ENCODE results near the gene DNAJA4.

DNA sequence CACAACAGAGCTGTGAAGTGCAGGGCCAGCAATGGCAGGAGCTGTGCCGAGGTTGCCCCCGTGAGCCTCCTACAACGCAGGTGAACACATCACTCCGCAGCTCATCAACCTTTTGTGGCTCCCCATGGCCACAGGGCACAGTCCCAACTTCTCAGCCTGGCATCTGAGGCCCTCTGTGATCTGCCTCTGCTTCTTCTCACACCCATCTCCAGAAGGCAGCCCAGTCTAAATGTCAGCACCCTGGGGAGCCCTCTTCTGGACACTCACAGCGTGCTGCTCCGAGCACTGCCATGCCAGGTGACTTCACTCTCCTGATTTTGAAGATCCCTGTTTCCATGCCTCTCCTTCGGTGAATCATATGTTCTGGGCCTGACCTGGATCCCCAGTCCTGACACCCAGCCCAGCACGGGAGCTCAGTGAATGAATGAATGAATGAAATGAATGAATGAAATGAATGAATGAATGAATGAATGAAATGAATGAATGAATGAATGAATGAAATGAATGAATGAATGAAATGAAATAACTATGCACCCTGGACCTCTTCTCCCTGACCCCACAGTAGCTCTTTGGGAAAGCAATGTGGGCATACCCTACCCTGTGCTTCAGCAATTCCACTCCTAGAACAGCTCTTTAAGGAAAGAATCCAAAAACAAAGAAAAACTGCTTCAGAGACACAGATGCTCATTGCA, 52.9 kb downstream of the DNAJA4 start:
- TF ChIP-seq, protein P1, sequence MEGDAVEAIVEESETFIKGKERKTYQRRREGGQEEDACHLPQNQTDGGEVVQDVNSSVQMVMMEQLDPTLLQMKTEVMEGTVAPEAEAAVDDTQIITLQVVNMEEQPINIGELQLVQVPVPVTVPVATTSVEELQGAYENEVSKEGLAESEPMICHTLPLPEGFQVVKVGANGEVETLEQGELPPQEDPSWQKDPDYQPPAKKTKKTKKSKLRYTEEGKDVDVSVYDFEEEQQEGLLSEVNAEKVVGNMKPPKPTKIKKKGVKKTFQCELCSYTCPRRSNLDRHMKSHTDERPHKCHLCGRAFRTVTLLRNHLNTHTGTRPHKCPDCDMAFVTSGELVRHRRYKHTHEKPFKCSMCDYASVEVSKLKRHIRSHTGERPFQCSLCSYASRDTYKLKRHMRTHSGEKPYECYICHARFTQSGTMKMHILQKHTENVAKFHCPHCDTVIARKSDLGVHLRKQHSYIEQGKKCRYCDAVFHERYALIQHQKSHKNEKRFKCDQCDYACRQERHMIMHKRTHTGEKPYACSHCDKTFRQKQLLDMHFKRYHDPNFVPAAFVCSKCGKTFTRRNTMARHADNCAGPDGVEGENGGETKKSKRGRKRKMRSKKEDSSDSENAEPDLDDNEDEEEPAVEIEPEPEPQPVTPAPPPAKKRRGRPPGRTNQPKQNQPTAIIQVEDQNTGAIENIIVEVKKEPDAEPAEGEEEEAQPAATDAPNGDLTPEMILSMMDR (IDR thresholded peaks at IDR 0.05; ENCODE audit: low read depth, low read length, poor library complexity, severe bottlenecking): no peak
- no peak for TF ChIP-seq EZH2phosphoT487 (IDR thresholded peaks at IDR 0.05; ENCODE audit: borderline replicate concordance, low read length)
